ENCODE data around the gene ARL15.

- TF ChIP-seq CTCF (IDR thresholded peaks at IDR 0.05; ENCODE audit: borderline replicate concordance, extremely low read depth, low read length, poor library complexity, severe bottlenecking) (no peak), EZH2 (IDR thresholded peaks at IDR 0.05; ENCODE audit: borderline replicate concordance, low read depth, low read length, severe bottlenecking) (no peak)
Observed at GRCh38 chr5:54148858-54149257, 161.5 kb downstream of the ARL15 start.
